HG03175 (cell line): ENCODE data around the gene GPR153.
"Not testable (repeated sequence)": the region's sequence is repeated elsewhere in the genome, so short reads cannot be mapped to it uniquely, and the experiment has no call there.

ENCODE experiments used
- ATAC-seq: cut with Tn5 transposase; IDR thresholded peaks from one replicate; pipeline ENCODE4 v1.9.1; 2021; ENCODE audit warnings: mild to moderate bottlenecking, moderate library complexity; ENCODE audit not compliant: unreplicated experiment

The GPR153 gene

DNA sequence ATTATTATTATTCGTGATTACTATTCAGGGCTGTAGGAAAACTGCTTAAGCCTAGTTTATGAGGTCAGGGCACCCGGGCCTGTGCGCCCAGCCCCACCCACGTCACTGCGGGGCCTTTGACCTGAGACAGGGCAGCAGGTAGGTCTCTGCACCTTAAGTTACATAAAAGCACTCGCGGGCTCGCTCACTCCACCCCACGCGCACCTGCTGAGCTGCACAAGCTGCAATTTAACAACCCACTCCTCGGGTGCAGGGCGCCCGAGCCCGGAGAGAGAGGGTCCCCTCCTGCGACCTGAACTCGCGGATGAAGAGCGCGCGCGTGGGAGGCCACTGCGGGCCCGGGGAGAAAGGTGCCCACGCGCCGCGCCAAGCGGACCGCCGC lies 25.6 kb downstream of the GPR153 start:
- ATAC-seq: no peak

GRCh38 chr1:6234502-6235295 lies 26.2 kb downstream of the GPR153 start:
- ATAC-seq: no peak

DNA sequence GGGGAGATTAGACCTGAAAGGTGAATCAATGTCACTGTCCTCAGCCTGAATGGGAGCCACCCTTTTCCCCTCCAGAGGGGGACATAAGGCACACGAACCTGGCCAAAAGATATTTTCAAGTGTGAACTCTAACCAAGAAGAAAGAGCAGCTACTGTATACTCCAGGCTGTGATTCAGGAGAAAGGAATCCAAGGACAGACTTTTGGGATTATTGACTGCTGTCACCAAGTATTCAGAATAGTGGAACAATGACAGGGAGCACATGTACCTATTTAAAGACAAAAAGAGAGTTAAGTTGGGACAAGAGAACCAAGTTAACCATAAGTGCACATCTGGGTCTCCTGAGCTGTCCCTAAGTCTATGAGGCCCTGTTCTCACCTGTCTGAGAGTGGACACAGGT lies 27.5 kb downstream of the GPR153 start:
- no peak for ATAC-seq

DNA sequence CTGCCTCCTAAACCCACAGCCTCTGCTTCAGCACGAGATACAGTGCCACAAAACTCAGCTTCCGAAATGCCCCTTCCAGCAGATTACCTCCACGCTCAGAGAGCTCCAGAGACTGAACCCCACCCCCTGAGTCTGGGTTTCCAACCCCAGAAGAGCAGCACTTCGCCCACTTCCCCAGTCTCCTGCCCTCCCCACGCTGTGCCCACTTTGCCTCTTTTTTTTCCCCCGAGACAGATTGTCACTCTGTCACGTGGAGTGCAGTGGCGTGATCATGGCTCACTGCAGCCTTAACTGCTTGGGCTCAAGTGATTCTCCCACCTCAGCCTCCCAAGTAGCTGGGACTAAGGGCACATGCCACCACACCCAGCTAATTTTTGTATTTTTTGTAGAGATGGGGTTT lies 35.2 kb downstream of the GPR153 start:
- ATAC-seq: no peak

DNA sequence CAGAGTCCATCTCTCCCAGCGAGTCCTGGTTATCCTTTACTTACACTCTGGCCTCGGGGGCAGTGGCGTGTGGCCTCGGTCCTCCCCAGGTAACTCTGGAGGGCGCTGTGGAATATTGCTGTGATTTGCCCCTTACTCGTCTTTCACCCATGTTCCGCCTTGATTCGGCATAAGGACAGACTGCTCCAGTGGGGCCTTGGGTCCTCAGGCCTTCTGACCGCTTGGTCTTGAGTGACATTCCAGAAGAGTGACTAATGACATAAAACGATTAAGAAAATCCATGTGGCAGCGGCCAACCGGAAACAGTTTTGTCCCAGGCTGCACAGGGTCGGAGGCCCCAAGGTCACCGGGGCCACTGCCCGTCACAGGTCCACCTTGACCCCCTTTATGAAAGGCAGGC lies 36.2 kb downstream of the GPR153 start:
- no peak for ATAC-seq

DNA sequence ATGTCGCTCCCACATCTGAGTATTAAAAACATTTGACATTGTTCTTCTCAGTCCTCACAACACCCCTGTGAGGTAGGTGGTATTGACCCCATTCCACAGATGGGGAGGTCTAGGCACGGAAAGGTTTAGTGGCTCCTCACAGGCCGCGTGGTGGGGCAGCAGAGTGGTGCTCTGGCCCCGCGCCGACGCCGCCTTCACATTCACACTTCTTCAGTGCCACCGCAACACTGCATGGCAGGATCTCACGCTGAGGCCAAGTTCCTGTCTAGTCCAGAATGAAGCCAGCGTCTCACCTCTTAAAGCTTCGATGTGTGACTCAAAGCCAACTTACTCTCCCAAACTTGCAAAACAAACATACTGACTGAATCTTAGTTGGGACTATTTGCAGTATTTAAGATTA lies 37.3 kb downstream of the GPR153 start:
- no peak for ATAC-seq

DNA sequence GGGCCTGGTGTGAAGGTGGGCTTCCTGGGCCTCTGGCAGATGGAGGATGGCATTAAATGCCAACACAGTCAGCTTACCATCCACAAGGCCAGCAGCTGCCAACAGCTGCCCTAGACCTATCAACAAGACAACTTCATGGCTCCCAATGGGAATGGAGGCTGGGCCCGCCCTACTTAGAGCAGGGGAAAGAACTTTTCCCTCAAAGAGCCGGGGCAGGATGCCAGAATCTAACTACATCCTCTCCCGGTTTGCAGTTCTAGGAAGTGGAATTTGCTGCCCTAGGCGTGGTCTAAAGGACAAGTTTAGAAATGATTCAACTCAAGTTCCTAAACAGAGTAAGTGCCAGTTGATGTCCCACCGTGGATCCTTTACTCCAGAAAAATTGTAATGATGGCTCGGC lies 38.3 kb downstream of the GPR153 start:
- ATAC-seq: no peak

DNA sequence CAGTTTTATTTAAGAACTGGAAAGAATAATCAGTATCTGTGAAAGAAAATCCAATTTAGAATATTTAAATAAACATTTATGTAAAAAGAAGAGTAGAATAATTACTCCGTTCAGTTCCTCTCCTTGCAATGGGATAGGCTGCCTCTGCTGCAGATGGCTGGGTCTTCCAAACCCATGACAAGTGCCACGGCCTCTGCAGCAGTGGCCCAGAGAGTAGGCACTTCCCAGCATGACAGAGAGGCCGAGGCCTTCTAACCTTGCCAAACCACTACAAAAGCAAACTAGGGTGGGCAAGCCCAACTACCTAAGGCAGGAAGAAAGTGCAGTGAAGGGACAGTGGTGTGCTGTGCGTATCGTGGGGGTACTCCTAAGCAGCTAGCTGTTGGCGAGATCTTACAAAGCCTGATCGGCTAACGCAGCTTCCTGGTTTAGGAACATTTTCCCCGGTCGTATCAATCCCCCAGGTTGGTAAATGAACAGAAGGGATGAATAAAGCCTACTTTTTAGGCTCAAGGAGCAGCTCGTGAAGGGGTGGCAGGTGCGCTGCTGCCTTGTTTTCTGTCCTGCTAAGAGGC lies 39.6 kb downstream of the GPR153 start:
- no peak for ATAC-seq

DNA sequence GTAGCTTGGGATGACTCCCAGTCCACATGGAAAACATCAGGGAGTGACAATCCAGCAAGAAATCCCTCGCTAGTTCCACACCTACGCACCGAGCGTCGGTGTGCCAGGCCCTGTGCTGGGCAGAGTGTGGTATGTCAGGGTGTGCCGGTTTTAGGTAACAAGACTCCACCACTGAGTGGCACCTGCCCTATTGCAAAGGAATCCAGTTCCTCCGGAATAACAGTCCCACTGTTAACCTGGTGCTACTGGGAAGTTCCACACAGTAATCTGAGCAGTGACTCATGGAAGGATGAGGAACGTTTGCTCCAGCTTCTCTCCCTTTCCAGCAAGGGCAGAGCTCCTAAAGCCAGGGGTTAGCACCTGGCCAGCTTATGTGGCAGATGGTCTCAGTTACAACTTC lies 40.7 kb downstream of the GPR153 start:
- ATAC-seq: no peak

DNA sequence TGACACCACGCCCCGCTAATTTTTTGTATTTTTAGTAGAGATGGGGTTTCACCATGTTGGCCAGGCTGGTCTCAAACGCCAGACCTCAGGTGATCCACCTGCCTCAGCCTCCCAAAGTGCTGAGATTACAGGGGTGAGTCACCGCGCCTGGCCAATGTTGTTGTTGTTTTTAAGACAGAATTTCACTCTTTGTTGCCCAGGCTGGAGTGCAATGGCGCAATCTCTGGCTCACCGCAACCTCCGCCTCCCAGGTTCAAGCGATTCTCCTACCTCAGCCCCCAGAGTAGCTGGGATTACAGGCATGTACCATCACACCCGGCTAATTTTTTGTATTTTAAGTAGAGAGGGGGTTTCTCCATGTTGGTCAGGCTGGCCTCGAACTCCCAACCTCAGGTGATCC lies 41.3 kb downstream of the GPR153 start:
- ATAC-seq: not testable (repeated sequence)

DNA sequence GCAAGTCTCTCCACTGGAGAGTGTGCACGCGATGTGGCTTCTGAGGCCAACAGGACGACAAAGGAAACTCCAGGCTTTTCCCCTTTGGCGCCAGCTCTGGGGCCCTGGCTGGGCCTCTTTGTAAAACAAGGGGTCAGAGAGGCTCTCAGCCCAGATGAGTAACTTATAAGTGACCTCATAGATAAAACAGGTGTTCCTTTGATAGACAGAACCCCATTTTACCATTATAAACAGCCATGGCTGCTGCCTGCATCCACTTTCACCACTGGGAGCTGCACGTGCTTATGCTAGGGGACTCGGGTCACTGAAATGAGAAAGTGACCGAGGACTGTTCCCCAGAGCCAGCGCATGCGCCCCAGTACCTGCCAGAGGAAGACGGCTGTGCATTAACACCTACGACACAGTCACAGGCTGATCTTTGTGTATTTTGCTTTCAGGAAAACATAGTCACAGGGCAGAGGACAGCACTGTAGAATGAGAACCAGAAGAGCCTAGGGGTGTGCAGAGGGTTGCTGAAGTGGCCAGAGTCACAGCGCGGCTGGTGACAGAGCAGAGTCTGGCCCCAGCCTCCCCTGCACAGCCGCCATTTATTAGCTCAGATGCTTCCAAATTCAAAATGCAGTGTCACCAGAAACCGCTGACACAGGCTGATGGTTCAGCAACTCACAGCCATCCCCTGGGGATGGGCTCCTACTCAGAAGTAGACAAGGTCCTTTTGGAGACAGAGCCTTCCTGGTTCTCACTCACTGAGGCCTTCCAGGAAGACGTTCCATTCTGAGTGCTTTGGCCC lies 42.3 kb downstream of the GPR153 start:
- ATAC-seq: no peak

DNA sequence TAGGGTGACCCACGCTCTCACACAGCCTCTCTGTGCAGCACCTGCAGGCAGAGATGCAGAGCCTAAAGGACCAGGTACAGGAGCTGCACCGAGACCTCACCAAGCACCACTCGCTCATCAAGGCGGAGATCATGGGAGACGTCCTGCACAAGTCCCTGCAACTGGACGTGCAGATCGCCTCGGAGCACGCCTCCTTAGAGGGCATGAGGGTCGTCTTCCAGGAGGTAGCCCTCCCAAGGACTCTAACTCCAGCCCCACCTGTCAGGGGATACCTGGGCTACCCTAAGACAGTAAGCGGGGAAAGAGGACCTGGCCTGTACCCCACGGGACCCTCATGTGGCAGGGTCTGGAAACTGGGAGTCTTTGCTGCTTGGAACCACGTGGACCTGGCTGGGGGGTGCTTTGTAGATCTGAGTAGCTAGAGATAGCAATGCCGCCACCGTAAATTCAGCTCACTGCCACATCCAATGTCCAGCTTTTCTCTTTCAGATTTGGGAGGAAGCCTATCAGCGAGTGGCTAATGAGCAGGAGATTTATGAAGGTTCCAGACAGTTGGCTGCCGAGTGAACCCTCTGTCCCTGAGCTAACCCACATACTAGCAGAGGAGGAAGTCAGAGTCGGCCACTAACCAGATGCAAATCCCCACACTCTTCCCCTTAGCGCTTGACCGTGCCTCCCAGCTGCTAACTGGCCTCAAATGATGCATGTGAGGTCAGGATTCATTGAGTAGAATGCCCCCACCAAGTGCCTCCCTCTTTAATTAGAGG lies 48.5 kb downstream of the GPR153 start:
- no peak for ATAC-seq

- no peak for ATAC-seq
Observed at GRCh38 chr1:6211731-6212130, 49.2 kb downstream of the GPR153 start.

DNA sequence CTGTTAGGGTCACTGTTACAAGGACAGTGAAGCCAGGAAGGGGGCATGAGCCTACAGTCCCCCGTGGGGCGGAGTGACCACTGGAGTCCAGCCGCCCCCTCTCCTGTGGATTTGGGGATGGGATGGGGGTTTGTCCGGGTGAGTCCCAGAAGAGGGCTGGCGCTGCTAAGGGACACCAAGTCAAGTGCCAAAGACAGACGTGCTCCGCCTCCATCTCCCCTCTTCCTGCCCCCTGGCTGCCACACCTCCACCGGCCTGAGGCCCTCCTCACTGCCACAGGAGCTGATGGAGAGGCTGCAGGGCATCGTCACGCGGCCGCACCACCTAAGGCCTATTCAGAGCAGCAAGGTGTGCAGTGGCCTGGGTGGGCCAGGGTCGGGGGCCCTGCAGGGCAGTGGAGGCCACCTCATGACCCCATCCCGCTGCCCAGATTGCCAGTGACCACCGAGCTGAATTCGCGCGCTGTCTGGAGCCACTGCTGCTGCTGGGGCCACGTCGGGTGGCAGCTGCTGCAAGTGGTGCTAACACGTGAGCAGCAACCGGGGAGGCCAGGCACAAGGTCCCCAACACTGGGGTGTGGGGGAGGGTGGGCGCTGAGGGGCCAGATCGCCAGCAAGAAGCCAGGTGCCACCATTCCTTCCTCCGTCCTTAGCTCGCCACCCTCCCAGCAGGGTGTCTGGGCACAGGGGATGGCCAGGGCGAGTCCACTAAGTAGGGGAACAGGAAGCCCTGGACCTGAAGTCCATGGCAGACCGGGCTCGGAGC lies 50.1 kb downstream of the GPR153 start:
- ATAC-seq: no peak

DNA sequence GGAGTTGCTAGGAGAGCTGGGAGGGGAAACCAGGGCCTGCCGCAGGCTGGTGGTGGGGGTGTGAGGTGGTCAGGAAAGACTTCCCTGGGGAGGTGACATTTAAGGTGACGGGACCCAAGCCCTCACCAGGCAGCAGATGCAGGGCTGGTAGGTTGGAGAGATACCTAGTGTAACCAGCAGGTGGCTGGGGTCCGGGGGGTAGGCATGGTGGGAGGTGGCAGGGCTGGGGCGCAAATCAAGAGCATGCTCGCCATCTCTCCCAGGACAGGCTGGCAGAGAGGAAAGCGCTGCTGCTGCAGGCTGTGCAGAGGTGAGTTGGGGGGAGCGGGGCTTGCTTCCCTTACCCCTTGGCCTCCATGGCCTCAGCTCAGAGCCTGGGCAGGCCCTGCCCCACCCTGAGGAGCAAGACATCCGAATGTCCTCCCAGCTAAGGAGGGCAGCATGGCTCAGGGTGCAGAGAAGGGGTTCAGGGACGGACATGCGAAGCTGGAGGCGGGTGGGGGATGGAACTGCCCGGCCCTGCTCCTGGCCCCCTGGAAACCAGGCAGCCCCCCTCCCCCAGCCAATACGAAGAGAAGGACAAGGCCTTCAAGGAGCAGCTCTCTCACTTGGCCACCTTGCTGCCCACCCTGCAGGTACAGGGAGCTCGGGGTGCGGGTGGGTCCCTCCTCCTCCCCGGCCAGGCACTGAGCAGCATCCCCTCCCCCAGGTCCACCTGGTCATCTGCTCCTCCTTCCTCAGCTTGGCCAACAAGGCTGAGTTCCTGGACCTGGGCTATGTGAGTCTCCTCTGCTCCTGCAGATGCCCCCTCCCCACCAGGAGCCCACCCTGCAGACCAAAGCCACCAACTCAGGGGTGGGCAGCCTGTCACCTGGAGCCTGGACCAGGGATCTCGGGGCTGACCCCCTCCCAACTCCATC lies 51.0 kb downstream of the GPR153 start:
- ATAC-seq: no peak

- no peak for ATAC-seq
Observed at GRCh38 chr1:6208723-6209660, 51.9 kb downstream of the GPR153 start.

DNA sequence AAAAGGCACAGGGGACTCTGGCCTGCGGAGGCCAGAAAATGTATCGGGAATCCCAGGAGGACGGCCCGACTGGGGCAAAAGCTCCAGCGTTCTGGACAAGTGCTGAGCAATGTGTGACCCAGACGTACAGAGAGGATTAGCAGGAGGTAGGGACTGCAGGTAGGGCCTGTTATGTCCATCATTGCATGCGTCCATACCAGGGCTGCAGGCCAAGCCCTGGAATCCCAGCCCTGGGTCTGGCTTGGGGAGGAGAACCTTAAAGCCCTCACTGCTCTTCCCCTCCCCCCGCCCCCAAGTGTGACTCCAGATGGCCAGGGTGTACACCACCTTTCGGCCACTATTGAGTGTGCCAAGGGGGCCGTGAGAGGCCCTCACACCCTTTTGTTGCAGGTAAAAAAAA lies 53.0 kb downstream of the GPR153 start:
- ATAC-seq: no peak

DNA sequence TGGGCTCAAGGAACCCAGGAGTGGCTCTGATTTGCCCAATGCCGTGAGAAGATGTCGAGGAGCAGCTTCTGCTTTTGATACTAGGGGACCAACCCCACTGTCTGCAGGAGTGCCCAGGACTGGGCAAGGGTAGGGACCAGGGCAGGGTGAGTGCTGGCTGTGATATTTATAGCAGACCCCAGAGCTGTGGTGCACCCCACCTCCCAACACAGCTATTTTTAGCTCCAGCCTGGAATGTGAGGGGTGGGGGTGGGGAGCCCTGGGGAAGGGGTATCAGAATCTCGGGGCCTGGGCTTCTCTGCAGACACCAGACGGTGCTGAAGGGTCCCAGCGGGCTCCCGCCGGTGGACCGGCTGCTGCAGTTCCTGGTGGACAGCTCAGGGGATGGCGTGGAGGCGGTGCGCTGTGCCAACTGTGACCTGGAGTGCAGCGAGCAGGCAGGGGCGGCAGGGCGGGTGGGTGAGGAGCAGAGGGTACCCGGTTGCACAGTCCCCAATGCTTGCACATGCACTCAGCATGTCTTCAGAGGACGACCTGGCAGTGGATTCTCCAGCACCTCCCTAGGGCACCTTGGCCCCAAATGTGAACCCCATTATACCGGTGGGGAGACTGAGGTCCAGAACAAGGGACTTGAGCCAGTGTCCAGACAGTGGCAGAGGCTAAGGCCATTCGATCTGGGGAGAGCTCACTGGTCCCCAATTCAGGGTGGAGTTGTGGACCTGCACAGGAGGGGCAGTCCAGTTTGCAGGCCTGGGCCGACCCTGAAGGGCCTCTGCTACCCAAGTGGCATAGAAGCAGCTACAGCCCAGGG lies 53.6 kb downstream of the GPR153 start:
- no peak for ATAC-seq
